HL-60 (cell line): ENCODE results near the gene AKAP10.

Experiments
- CTCF ChIP-seq: IDR thresholded peaks from one replicate; pipeline ENCODE4 v1.5.1; 2011; ENCODE audit warnings: low read length, control low read depth, inconsistent platforms; ENCODE audit not compliant: insufficient read depth
- POLR2AphosphoS5 ChIP-seq: IDR thresholded peaks from 2 replicates; pipeline ENCODE4 v1.6.1; 2012; ENCODE audit warnings: low read depth
- SPI1 ChIP-seq: IDR thresholded peaks from 2 replicates; pipeline ENCODE4 v1.6.1; 2012; ENCODE audit warnings: low read depth, mild to moderate bottlenecking, borderline replicate concordance
- TF ChIP-seq, protein P1 (sequence below): IDR thresholded peaks from 2 replicates; pipeline ENCODE4 v1.6.1; 2012; ENCODE audit warnings: low read depth; ENCODE audit not compliant: insufficient replicate concordance

- no peak for TF ChIP-seq CTCF
- TF ChIP-seq, protein P1, sequence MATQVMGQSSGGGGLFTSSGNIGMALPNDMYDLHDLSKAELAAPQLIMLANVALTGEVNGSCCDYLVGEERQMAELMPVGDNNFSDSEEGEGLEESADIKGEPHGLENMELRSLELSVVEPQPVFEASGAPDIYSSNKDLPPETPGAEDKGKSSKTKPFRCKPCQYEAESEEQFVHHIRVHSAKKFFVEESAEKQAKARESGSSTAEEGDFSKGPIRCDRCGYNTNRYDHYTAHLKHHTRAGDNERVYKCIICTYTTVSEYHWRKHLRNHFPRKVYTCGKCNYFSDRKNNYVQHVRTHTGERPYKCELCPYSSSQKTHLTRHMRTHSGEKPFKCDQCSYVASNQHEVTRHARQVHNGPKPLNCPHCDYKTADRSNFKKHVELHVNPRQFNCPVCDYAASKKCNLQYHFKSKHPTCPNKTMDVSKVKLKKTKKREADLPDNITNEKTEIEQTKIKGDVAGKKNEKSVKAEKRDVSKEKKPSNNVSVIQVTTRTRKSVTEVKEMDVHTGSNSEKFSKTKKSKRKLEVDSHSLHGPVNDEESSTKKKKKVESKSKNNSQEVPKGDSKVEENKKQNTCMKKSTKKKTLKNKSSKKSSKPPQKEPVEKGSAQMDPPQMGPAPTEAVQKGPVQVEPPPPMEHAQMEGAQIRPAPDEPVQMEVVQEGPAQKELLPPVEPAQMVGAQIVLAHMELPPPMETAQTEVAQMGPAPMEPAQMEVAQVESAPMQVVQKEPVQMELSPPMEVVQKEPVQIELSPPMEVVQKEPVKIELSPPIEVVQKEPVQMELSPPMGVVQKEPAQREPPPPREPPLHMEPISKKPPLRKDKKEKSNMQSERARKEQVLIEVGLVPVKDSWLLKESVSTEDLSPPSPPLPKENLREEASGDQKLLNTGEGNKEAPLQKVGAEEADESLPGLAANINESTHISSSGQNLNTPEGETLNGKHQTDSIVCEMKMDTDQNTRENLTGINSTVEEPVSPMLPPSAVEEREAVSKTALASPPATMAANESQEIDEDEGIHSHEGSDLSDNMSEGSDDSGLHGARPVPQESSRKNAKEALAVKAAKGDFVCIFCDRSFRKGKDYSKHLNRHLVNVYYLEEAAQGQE = no peak
- no peak for TF ChIP-seq POLR2AphosphoS5
- TF ChIP-seq SPI1 = no peak
Observed at GRCh38 chr17:19897090-19897837, 80.4 kb downstream of the AKAP10 start.
